ENCODE data around the gene AUTS2. TPM values are rescaled to one million over a fixed set of nuclear protein-coding genes. Genes with fewer than 3 reads are reported as not detected.

The AUTS2 gene
- total RNA-seq, 2 donors from 2014 or later, result 43.4 to 52.9 TPM

DNA sequence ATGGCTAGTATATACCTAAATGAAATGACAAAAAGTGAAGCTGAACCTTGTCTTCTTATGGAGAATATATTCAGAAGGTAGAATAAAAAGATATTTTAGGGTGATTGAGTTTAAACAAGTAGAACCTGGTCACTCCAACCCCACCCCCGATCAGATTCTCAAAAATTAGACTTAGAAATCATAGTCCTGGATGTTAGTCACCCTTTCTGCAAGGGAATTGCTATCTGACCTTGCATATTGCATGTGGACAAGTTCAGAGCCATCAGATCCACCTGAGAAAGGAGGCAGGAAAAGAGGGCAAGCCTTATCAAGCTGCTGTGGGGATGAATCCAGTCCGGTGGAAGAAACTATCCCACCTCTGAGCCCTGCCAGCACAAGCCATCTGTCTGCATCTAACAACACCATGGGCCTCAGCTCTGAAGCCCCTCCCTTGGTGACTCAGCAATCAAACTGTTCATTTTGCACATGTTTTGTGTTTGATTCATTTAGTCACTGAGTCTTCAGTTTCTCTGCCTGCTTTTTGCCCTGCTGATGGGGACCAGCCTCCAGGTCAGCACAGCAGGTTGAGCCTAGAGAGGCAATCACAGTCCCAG is 727.3 kb downstream of the AUTS2 start:
- intact Hi-C loops (cut with DNase I), result loop anchor here in 1 of 2 donors (2.0 kb wide), 1 partner anchor 43 kb away; no protein-coding TSS in a partner anchor
- no peak for DNase-seq (ENCODE audit: low spot score)

DNA sequence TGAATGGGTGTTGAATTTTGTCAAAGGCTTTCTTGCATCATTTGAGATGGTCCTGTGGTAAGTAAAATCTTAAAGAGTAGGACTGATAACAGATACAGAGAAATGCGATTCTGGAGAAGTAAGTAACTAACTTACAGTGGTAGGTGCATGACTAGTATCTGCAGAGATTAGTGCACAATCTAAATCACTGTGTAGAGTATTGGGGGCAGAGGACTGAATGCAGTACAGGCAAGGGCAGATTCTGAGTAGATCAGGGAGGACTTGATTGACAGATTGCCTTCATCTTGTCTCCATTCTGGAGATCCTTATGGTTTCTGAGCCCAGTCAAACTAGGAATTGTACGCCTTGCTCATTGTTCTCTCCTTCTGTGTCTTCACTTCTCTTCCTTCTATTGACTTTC is 736.0 kb downstream of the AUTS2 start:
- no peak for DNase-seq (ENCODE audit: low spot score)
- intact Hi-C loops (cut with DNase I), result no loop called here

GRCh38 chr7:70334871-70335270 is 736.6 kb downstream of the AUTS2 start:
- intact Hi-C loops (cut with DNase I), result no loop called here
- DNase-seq (ENCODE audit: low spot score), result no peak

- intact Hi-C loops (cut with DNase I), result no loop called here
These were observed 738.3 kb downstream of the AUTS2 start for GRCh38 chr7:70336536-70336935.

DNA sequence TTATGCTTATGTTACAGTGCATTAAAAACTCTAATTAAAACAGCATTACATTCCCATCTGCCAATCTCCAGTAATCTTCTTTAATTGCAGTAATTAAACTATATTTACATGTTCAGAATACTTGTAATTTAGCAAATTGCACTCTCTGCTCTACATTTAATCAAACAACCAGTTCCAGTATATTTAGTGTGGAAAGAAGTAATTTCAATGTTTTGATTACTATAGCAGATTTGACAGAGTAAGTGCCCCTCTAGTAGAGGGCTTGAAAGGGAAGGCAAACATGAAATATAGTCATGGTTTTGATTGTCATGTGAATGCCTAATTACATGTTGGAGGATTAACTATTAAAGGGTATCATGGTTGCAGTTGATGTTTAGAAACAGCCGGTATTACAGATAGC is 739.7 kb downstream of the AUTS2 start:
- intact Hi-C loops (cut with DNase I), result no loop called here
- no peak for DNase-seq (ENCODE audit: low spot score)

More at GRCh38 chr7:70336536-70336935, 738.3 kb downstream of the AUTS2 start:
- no peak for DNase-seq (ENCODE audit: low spot score)

DNA sequence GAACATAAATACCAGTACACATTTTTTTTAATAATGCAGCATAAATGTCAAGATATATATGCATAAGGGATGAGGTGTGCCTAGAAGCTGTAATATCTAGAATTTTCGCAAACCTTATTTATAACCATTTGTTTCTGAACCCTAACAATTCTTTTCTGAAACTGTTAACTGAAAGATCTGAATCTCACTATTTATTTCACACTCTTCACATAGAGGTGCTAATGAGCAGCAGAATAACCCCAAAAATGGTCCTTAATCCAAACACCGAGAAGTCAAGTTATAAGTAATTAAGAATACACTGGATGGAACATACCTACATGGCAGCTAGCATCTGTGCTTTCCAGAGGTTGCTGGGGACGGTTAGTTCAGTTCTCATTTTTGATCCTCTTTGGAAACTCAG is 742.0 kb downstream of the AUTS2 start:
- DNase-seq (ENCODE audit: low spot score), result no peak
- intact Hi-C loops (cut with DNase I), result no loop called here

DNA sequence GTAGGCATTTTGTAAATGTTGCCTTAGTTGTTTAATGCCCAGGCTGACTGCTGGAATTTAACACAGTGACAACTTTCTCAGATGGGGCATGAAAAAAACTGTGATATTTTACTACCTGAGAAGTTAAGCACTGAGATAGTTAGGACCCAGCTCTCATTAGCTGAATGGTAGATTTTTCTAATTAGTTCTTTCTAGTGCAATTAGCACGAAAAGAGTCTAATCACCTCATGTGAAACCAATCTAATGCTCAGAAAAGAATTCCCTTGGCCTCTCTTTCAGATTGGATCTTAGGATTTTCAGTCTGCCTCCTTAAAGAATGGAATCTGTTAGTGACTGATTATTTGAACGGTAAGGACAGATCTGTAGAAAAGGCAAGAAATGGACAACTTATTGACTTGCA is 743.2 kb downstream of the AUTS2 start:
- DNase-seq (ENCODE audit: low spot score), result no peak
- intact Hi-C loops (cut with DNase I), result no loop called here

- no peak for DNase-seq (ENCODE audit: low spot score)
- intact Hi-C loops (cut with DNase I), result no loop called here
These were observed 745.2 kb downstream of the AUTS2 start for GRCh38 chr7:70343519-70343918.

- intact Hi-C loops (cut with DNase I), result no loop called here
- no peak for DNase-seq (ENCODE audit: low spot score)
These were observed 746.5 kb downstream of the AUTS2 start for GRCh38 chr7:70344726-70345125.

GRCh38 chr7:70346844-70347462 is 748.7 kb downstream of the AUTS2 start:
- intact Hi-C loops (cut with DNase I), result no loop called here
- DNase-seq (ENCODE audit: low spot score), result no peak

DNA sequence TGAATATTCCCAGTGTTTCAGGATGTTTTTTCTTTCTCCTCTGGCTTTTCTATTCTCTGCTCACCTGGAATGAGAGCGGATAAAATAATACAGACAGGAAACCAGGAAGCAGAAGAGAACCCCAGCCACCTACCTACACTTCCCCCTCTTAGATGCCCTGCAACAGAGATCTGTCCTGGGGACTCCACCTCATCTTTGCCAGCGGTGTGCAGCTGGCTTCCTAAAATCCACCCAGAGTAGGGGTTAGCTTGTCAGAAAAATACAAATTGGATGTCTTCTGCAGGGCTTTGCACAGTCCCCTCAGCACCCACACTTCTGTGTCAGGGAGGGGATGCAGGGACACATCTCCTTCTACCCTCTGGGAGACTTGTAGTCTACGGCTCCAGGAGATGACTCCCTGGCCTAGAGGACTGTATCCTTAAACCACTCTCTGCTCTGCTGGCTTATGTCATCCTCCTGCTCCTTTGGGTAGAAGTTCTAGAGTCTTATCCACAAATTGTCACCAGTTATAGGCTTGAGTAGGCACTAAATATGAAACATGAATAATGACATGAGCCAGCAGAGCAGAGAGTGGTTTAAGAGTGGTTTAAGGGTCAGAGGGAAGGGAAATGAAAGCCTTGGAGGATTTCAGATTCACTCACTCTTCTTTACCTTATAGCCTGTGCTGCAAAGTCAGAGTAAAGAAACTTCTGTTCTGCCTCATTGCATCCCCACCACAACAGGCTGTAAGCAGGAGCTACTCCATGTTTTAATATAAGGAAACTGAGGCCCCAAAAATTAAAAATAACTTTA is 749.4 kb downstream of the AUTS2 start:
- intact Hi-C loops (cut with DNase I), result no loop called here
- no peak for DNase-seq (ENCODE audit: low spot score)

GRCh38 chr7:70349031-70349430 is 750.8 kb downstream of the AUTS2 start:
- no peak for DNase-seq (ENCODE audit: low spot score)
- intact Hi-C loops (cut with DNase I), result no loop called here

GRCh38 chr7:70349819-70350218 is 751.5 kb downstream of the AUTS2 start:
- intact Hi-C loops (cut with DNase I), result no loop called here

DNA sequence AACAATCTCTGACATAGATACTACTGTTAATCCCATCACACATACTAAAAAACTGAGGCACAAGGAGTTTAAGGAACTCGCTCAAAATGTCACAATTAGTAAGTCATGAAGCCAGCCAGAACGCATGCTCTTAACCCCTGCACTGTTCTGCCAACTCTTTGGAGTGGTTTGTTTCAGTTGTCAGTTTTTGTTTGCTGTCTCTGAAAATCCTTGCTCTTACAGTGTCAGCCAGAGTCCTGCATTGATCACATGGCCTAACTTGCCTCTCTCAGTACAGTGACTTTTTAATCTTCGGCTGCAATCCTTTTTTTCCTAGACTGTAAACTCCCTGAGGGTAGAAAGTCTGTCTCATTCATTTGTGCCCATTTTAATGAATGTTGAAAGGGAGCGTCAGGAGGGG is 753.8 kb downstream of the AUTS2 start:
- intact Hi-C loops (cut with DNase I), result no loop called here
- DNase-seq (ENCODE audit: low spot score), result no peak

More at GRCh38 chr7:70349819-70350218, 751.5 kb downstream of the AUTS2 start:
- DNase-seq (ENCODE audit: low spot score), result no peak

DNA sequence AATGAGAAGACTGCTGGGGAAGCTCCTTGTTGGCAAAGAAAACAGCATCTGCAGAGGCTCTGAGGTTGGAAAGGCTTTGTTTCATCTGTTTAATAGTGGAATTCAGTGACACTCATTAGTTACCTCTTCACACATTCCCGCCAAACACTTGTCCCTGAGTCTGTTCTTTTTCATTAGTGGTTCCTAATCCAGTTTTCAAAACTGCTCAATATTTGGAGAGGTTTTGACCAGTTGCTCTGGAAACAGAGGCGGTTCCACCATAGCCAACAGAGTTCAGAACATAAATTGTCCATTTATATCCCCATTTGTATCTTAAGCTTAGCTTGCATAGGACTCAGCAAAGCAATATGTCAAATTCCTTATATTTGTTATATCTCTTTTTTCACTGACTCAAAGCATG is 754.6 kb downstream of the AUTS2 start:
- intact Hi-C loops (cut with DNase I), result no loop called here

GRCh38 chr7:70353330-70353945 is 755.2 kb downstream of the AUTS2 start:
- no peak for DNase-seq (ENCODE audit: low spot score)
- intact Hi-C loops (cut with DNase I), result no loop called here

More for the DNA sequence above, 754.6 kb downstream of the AUTS2 start:
- no peak for DNase-seq (ENCODE audit: low spot score)

DNA sequence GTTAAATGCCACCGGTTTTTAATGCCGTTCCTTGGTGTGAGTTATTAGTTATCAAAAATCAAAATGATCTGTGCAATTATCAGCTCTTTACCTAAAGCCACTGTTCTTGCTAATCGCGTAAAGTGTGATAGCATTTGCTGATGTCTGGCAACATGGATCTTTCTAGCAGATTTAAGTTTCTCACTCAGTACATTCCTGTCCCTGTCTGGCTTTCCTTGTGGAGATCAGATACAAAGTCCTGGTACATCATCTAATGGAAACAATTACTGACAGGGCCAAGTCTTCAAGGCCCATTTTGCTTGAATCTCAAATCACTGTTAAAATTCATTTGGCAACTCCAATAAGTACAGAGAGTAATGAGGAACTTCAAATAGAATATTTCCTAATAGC is 755.7 kb downstream of the AUTS2 start:
- intact Hi-C loops (cut with DNase I), result no loop called here
- no peak for DNase-seq (ENCODE audit: low spot score)

DNA sequence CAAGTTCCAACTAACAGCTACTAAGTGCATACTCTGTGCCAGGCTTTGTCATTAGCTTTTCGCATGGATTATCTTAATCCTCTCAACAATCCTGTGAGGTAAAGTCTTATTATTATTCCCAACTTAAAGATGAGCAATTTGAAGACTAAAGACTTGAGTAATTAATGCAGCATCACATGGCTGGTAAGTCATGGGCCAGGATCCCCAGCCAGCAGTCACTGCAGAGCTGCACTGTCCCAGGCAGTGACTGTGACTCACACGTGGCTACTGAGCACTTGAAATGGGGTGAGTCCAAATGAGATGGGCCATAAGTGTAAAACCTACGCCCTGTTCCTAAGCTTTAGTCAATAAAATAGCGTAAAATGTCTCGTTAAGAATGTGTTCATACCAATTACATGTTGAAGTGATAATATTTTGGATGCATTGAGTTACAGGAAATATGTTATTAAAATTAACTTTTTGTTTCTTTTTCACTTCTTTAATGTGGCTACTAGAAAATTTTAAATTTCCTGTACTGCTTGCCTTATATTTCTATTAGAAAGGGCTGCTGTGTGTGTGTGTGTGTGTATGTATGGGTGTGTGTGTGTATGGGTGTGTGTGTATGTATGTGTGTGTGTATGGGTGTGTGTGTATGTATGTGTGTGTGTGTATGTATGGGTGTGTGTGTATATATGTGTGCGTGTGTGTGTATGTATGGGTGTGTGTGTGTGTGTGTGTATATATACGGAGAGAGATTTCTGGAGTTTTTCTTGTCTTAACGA is 756.3 kb downstream of the AUTS2 start:
- intact Hi-C loops (cut with DNase I), result no loop called here
- DNase-seq (ENCODE audit: low spot score), result peak; percentile 61

DNA sequence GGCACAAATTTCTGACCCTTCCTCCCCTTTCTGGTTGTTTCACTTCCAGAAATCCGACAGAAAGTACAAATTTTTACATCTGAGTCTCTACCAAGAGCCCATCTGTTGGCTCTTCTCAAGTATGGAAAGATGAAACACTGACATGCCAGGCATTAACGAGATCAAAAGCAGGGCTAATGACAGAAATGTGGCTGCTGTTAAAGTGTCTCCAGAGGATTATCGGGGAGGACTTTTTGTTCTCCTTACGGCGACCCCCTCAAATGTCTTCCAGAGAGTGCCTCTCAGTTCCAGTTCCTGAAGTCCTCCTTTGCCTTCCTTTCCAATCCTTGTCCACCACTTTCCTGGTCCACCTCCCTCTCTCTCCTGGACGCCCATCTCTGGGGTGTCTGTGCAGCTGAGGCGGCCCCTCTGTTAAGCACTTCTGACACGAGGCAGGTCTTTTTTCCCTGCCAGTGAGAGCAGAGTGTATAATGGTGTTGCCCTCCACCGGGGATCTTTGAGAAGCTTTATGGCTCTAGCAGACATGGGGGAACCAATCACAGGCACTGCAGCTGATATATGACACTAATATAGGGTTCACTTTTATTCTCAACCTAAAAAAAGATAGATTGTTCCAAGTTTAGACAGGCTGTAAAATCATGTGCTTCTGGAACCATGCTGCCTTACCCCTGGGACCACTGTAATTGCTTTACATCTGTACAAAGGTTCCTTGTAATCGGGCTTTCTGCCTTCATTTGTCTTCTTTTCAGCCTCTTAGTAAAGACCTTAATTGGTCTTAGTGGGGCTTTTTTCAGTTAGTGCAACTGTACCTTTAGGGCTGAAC is 757.1 kb downstream of the AUTS2 start:
- intact Hi-C loops (cut with DNase I), result no loop called here
- DNase-seq (ENCODE audit: low spot score), result no peak

Data from posterior vena cava (tissue), 2 donors.